Ishikawa (cell line): Measurements from ENCODE around the gene MAML1.

Experiments
- TAF1 ChIP-seq: IDR thresholded peaks from 2 replicates; pipeline ENCODE4 v1.6.1; 2012; ENCODE audit warnings: low read depth, mild to moderate bottlenecking
- TF ChIP-seq, protein P1 (sequence below): IDR thresholded peaks from 2 replicates; pipeline ENCODE4 v1.6.1; 2012; ENCODE audit warnings: low read depth, mild to moderate bottlenecking

DNA sequence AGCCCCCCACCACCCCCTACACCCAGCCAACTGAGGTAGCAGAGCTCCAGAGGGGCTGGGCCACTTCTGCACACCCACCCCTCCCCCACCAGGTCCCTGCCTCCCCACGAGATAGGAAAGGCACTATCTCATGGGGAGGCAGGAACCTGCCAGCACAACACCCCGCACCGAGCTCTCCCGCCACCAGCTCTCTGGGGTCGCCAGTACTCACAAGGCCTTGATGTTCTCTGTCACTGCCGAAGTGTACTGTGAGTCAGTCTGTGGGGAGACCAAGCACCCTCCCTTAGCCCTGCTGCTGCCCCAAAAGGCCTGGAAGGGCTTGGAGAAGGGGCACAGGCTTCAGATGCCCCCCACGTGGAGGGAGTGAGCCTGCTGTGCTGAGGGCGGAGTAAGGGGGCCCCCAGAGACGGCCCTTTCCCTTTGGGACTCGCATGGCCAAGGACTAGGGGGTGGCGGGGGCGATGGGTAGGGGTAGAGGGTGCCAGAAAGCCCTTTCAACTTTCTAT lies 68.1 kb downstream of the MAML1 start:
- no peak for TF ChIP-seq TAF1
- TF ChIP-seq, protein P1, sequence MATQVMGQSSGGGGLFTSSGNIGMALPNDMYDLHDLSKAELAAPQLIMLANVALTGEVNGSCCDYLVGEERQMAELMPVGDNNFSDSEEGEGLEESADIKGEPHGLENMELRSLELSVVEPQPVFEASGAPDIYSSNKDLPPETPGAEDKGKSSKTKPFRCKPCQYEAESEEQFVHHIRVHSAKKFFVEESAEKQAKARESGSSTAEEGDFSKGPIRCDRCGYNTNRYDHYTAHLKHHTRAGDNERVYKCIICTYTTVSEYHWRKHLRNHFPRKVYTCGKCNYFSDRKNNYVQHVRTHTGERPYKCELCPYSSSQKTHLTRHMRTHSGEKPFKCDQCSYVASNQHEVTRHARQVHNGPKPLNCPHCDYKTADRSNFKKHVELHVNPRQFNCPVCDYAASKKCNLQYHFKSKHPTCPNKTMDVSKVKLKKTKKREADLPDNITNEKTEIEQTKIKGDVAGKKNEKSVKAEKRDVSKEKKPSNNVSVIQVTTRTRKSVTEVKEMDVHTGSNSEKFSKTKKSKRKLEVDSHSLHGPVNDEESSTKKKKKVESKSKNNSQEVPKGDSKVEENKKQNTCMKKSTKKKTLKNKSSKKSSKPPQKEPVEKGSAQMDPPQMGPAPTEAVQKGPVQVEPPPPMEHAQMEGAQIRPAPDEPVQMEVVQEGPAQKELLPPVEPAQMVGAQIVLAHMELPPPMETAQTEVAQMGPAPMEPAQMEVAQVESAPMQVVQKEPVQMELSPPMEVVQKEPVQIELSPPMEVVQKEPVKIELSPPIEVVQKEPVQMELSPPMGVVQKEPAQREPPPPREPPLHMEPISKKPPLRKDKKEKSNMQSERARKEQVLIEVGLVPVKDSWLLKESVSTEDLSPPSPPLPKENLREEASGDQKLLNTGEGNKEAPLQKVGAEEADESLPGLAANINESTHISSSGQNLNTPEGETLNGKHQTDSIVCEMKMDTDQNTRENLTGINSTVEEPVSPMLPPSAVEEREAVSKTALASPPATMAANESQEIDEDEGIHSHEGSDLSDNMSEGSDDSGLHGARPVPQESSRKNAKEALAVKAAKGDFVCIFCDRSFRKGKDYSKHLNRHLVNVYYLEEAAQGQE, result no peak
